Bronchial epithelial cell (primary cell): ENCODE results near the gene RRAS2. TPM values are rescaled to one million over a fixed set of nuclear protein-coding genes. Genes with fewer than 3 reads are reported as not detected.

Experiments used
- DNase-seq: peaks from one replicate; pipeline ENCODE4 v3.0.0-alpha.2; 2010; ENCODE audit warnings: low read depth
- FAIRE-seq: peaks from 2 replicates; lab custom pipeline; 2011; peaks lifted over from hg19 to GRCh38; lab: Jason Lieb, UNC
- H3K27me3 ChIP-seq: 2 replicates; pipeline ENCODE4 v1.5.1; 2011; ENCODE audit warnings: low read length; ENCODE audit not compliant: control insufficient read depth, insufficient read depth
- H3K36me3 ChIP-seq: 2 replicates; pipeline ENCODE4 v1.5.1; 2011; ENCODE audit warnings: low read length; ENCODE audit not compliant: control insufficient read depth, insufficient read depth
- H3K4me3 ChIP-seq: 2 replicates; pipeline ENCODE4 v1.5.1; 2011; ENCODE audit warnings: mild to moderate bottlenecking, low read depth, low read length, control low read depth
- CTCF ChIP-seq: IDR thresholded peaks from 2 replicates; pipeline ENCODE4 v1.5.1; 2011; ENCODE audit warnings: mild to moderate bottlenecking, moderate library complexity, low read length, control low read depth, inconsistent platforms; ENCODE audit not compliant: insufficient read depth, severe bottlenecking
- total RNA-seq: library from RNA; depleted of rRNA; stranded (reverse); fragments of >200 nt; gene quantifications from 2 replicates; pipeline ENCODE4 v1.2.1, GENCODE V29; 2014

Gene RRAS2
- total RNA-seq, 1 donor from 2014 or later: 235 TPM

DNA sequence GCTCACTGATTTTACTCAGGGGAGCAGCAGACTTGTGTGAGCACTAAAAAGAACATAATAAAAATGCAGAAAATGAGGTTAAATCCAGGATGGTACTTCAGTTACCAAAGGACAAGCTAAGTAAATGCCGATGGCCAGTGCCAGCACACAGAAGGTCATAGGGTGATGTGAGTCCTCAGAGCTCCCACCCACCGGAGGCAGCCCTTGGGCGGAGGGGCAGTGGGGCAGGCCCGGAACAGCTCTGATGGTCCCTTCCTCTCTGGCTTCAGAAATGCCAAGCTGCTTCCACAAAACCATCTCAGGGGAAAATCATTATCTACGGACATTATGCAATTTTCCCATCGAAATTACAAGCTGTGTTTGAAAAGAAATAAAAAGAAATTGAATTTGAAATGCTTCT, 124.5 kb downstream of the RRAS2 start:
- peaks cover 2% of the 10 kb centered on the region for H3K27me3 ChIP-seq
- H3K4me3 ChIP-seq: no peak overlapping the region
- DNase-seq (no peak), FAIRE-seq (no peak)
- no peaks in the 10 kb centered on the region for H3K36me3 ChIP-seq
- TF ChIP-seq CTCF: no peak

- DNase-seq: no peak
- no peak overlapping the region for H3K4me3 ChIP-seq
- no peak for FAIRE-seq
- peaks cover 2% of the 10 kb centered on the region for H3K27me3 ChIP-seq
- TF ChIP-seq CTCF: peak; percentile 28
- no peaks in the 10 kb centered on the region for H3K36me3 ChIP-seq
These were observed 126.3 kb downstream of the RRAS2 start for GRCh38 chr11:14232652-14233051.

- Histone ChIP-seq H3K4me3 (no peak overlapping the region), H3K27me3 (peaks cover 2% of the 10 kb centered on the region), H3K36me3 (no peaks in the 10 kb centered on the region)
- no peak for TF ChIP-seq CTCF
- FAIRE-seq (no peak), DNase-seq (no peak)
These were observed 128.6 kb downstream of the RRAS2 start for GRCh38 chr11:14230407-14230806.

DNA sequence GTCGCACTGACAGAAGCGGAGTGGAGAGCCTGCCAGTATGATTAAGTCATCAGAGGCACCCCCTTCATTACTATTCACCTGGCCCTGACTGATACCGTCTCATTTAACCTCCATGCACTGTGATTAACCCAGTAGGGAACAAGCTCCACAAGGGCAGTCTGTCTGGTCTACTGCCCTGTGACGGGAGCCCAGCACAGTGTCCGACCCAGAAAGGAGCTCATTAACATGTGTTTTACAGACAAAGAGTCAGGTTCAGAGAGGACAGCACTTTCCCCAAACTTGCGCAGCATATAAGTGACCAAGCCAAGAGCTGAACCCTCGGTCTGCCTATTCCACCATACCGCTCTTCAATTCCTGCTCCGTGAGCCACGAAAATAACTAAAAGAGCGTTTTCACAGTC, 129.5 kb downstream of the RRAS2 start:
- FAIRE-seq: peak; percentile 62

DNA sequence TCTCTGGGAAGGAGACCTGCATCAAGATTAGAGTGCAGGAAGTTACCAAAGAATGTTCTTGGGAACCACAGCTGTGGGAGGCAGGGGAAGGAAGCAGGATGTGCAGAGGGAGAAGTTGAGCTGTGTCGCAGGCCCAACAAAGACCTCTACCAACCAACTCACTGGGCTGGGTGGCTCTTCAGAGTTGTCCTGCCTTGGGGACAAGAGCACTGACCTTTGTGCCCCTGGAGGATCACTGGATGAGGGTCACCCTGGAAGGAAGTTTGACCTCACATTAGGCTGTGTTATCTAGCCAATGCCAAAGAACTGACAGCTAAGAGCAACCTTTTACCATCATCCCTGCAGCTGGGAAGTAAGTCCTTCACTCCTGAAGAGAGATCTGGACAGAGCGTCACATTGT, 130.6 kb downstream of the RRAS2 start:
- FAIRE-seq (peak; percentile 94), DNase-seq (no peak)
- H3K36me3 ChIP-seq: no peaks in the 10 kb centered on the region
- no peak overlapping the region for H3K4me3 ChIP-seq
- H3K27me3 ChIP-seq: peaks cover 2% of the 10 kb centered on the region
- TF ChIP-seq CTCF: no peak

More for the DNA sequence above, 129.5 kb downstream of the RRAS2 start:
- Histone ChIP-seq H3K4me3 (no peak overlapping the region), H3K27me3 (peaks cover 2% of the 10 kb centered on the region), H3K36me3 (no peaks in the 10 kb centered on the region)
- TF ChIP-seq CTCF: no peak
- DNase-seq: no peak

Other genes starting within 250 kb of the RRAS2 start
- gene COPB1, start 140.6 kb upstream of the RRAS2 start, total RNA-seq: 192 and 273 TPM in 2 replicates
- 123 and 132 TPM in 2 replicates for gene PSMA1, start 161.2 kb upstream of the RRAS2 start, total RNA-seq